Measurements from ENCODE around the gene TTC3. TPM values are rescaled to one million over a fixed set of nuclear protein-coding genes. Genes with fewer than 3 reads are reported as not detected.

TTC3 gene
- total and polyA plus RNA-seq, 9 of the 15 experiments (the other 6 are each of a cell fraction or from before 2014, with no cell fraction given): 17.5 to 92.0 (median 59.5) TPM

- TF ChIP-seq SMAD4 (CRISPR knock-in tag; conservative IDR thresholded peaks at IDR 0.05) (peak; percentile 96), SMARCA4 (IDR thresholded peaks at IDR 0.05) (peak; percentile 62; the same call in 1 of the 2 replicates), ETV1 (tag; conservative IDR thresholded peaks at IDR 0.05; ENCODE audit: low read depth) (peak; percentile 54; the same call in 1 of the 2 replicates), ETV6 (IDR thresholded peaks at IDR 0.05; ENCODE audit: borderline replicate concordance in 1 of 2, low read depth in 2 of 2, low read length in 1 of 2) (no peak), ETV6 (CRISPR knock-in tag; IDR thresholded peaks at IDR 0.05; ENCODE audit: borderline replicate concordance) (no peak), NR2C1 (IDR thresholded peaks at IDR 0.05) (no peak), NR2C1 (tag; IDR thresholded peaks at IDR 0.05) (no peak), HMGXB4 (CRISPR knock-in tag; IDR thresholded peaks at IDR 0.05) (no peak; the same call in 1 of the 2 replicates), NCOA1 (IDR thresholded peaks at IDR 0.05; ENCODE audit: low read depth) (no peak), MYNN (IDR thresholded peaks at IDR 0.05) (peak; percentile 47; the same call in 1 of the 2 replicates), MYNN (CRISPR knock-in tag; IDR thresholded peaks at IDR 0.05) (no peak), ZNF165 (CRISPR knock-in tag; IDR thresholded peaks at IDR 0.05; ENCODE audit: borderline replicate concordance) (no peak), ZNF512 (tag; IDR thresholded peaks at IDR 0.05) (no peak), ZKSCAN3 (CRISPR knock-in tag; IDR thresholded peaks at IDR 0.05) (no peak), CREB3L1 (IDR thresholded peaks at IDR 0.05; ENCODE audit: borderline replicate concordance, low read depth) (peak; percentile 92), ZZZ3 (IDR thresholded peaks at IDR 0.05) (no peak), FOXM1 (IDR thresholded peaks at IDR 0.05; ENCODE audit: low read depth) (no peak), FOXM1 (CRISPR knock-in tag; IDR thresholded peaks at IDR 0.05; ENCODE audit: low read depth) (no peak), MCM7 (IDR thresholded peaks at IDR 0.05) (no peak), ZNF140 (CRISPR knock-in tag; IDR thresholded peaks at IDR 0.05) (no peak), HNRNPUL1 (IDR thresholded peaks at IDR 0.05; ENCODE audit: low read length) (no peak), NONO (IDR thresholded peaks at IDR 0.05; ENCODE audit: low read depth in 2 of 2, low read length in 1 of 2) (peak in 1 of 2 experiments; percentile 87; a peak in 2 of 4 replicates), SRSF3 (IDR thresholded peaks at IDR 0.05; ENCODE audit: insufficient read depth, low read length) (0 out of 2 replicates have a peak, but pooled peaks have one; percentile 28), HLTF (IDR thresholded peaks at IDR 0.05) (0 out of 2 replicates have a peak, but pooled peaks have one; percentile 17), HNRNPK (IDR thresholded peaks at IDR 0.05; ENCODE audit: low read depth, low read length, poor library complexity, severe bottlenecking) (no peak), DPF2 (IDR thresholded peaks at IDR 0.05) (no peak), SRSF9 (IDR thresholded peaks at IDR 0.05; ENCODE audit: borderline replicate concordance, low read depth, low read length) (no peak)
Measured at GRCh38 chr21:37073417-37074196, 553 bp downstream of the TTC3 start (continued).
